Activated T-cell treated with anti-CD3 and anti-CD28 coated beads for 1 hour (primary cell): ENCODE data around the gene SYNPO2.

Experiments
- DNase-seq: peaks from one replicate; pipeline ENCODE4 v3.0.0-alpha.2; 2020; ENCODE audit warnings: low read depth

SYNPO2 gene

GRCh38 chr4:118879409-118879808 lies 9.2 kb upstream of the SYNPO2 start:
- DNase-seq, result no peak

GRCh38 chr4:118881512-118882146 lies 7.0 kb upstream of the SYNPO2 start:
- DNase-seq, result no peak

- DNase-seq, result no peak
Measured at GRCh38 chr4:118883861-118884260, 4.8 kb upstream of the SYNPO2 start.

- no peak for DNase-seq
Measured at GRCh38 chr4:118884716-118885115, 3.9 kb upstream of the SYNPO2 start.

- no peak for DNase-seq
Measured at GRCh38 chr4:118889312-118889691, 648 bp downstream of the SYNPO2 start.

- no peak for DNase-seq
Measured at GRCh38 chr4:118894034-118894433, 5.4 kb downstream of the SYNPO2 start.

GRCh38 chr4:118898221-118898620 lies 9.6 kb downstream of the SYNPO2 start:
- DNase-seq, result no peak

- no peak for DNase-seq
Measured at GRCh38 chr4:118898684-118899138, 10.1 kb downstream of the SYNPO2 start.

GRCh38 chr4:118904418-118904817 lies 15.8 kb downstream of the SYNPO2 start:
- no peak for DNase-seq

GRCh38 chr4:118904935-118905334 lies 16.3 kb downstream of the SYNPO2 start:
- DNase-seq, result no peak

GRCh38 chr4:118905566-118905965 lies 16.9 kb downstream of the SYNPO2 start:
- no peak for DNase-seq

GRCh38 chr4:118909173-118909956 lies 20.7 kb downstream of the SYNPO2 start:
- no peak for DNase-seq

- no peak for DNase-seq
Measured at GRCh38 chr4:118910221-118910620, 21.6 kb downstream of the SYNPO2 start.

- no peak for DNase-seq
Measured at GRCh38 chr4:118911238-118911703, 22.6 kb downstream of the SYNPO2 start.

- DNase-seq, result no peak
Measured at GRCh38 chr4:118915468-118915867, 26.8 kb downstream of the SYNPO2 start.

- DNase-seq, result no peak
Measured at GRCh38 chr4:118916691-118917289, 28.1 kb downstream of the SYNPO2 start.

GRCh38 chr4:118917582-118917981 lies 28.9 kb downstream of the SYNPO2 start:
- no peak for DNase-seq

GRCh38 chr4:118918388-118918787 lies 29.7 kb downstream of the SYNPO2 start:
- no peak for DNase-seq

- DNase-seq, result no peak
Measured at GRCh38 chr4:118920247-118920646, 31.6 kb downstream of the SYNPO2 start.

GRCh38 chr4:118921786-118922185 lies 33.1 kb downstream of the SYNPO2 start:
- no peak for DNase-seq

- DNase-seq, result no peak
Measured at GRCh38 chr4:118923891-118924290, 35.2 kb downstream of the SYNPO2 start.

- DNase-seq, result no peak
Measured at GRCh38 chr4:118927974-118928373, 39.3 kb downstream of the SYNPO2 start.

GRCh38 chr4:118930255-118930654 lies 41.6 kb downstream of the SYNPO2 start:
- no peak for DNase-seq
